Effector CD4-positive, alpha-beta T cell (primary cell): ENCODE data around the gene YIPF6.
"Not testable (repeated sequence)": the region's sequence is repeated elsewhere in the genome, so short reads cannot be mapped to it uniquely, and the experiment has no call there.

Experiments
- DNase-seq: peaks from one replicate; pipeline ENCODE4 v3.0.0-alpha.2; 2020

The YIPF6 gene

DNA sequence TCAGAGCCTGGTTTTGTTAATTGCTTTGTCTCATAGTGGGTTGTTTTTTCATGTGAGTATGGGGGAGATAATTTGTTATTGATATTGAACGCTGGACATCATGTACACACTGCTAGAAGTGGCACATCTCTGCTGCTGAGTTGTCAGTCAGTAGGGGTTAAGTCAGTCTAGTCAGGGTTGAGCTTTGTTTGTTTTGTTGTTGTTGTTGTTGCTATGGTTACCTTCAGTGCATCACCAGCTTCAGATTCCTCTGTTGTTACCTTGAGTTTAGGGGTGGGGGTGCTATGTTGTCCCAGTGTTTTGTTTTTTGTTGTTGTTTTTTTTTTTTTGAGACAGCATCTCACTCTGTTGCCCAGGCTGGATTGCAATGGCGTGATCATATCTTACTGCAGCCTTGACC is 9.9 kb downstream of the YIPF6 start:
- DNase-seq, result no peak

DNA sequence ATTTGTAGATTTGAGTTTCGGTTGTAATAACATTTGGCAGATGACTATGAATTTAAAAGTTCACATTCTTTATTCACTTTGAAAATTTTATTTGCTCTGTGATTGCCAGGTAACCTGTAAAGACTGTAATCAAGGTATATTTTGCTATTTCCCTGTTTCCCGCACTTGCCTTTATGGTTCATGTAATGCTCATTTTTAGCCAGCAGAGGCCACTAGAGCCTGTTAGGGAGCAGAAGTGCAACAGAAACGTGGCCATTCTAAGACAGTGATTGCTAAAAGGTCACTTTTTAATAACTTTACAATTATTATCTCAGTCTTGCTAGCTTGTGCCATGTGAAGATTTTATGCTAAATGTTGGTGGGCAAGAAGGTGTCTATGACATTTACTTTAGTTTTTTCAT is 12.4 kb downstream of the YIPF6 start:
- peak; percentile 29 for DNase-seq

DNA sequence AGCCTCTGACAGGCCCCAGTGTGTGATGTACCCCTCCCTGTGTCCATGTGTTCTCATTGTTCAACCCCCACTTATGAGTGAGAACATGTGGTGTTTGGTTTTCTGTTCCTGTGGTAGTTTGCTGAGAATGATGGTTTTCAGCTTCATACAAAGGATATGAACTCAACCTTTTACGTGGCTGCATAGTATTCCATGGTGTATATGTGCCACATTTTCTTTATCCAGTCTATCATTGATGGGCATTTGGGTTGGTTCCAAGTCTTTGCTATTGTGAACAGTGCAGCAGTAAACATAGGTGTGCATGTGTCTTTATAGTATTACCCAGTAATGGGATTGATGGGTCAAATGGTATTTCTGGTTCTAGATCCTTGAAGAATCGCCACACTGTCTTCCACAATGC is 25.8 kb downstream of the YIPF6 start:
- DNase-seq, result not testable (repeated sequence)

DNA sequence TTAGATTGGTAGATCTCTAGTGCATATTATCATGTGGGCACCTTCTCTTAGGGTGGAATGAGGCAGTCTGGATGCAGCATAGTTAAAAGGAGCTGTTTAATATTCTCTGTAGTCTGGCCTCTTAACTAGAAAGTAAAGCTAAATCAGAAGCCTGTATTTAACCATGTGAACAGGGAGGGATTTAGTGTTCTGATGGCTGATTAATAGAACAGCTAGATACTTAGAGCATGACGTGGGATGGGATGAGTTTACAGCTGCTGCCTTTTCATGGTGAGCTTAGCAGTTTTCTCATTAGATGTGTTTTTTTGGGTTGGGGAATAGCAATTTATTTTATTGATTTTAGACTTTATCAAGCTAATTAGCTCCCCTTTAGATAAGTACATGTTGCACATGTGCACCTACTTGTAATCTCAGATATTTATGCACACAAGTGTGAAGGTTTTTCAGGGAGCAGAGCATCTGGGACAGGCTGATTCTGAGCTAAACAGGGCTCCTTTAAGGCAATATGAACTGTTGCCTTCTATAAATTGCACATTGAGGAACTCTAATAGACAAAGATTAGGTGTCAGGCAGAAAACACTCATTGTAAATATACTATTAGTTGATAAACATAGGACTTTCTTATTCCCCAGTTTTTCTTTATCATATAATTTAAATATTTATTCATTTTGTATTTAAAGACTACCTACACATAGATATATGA is 34.1 kb downstream of the YIPF6 start:
- no peak for DNase-seq

DNA sequence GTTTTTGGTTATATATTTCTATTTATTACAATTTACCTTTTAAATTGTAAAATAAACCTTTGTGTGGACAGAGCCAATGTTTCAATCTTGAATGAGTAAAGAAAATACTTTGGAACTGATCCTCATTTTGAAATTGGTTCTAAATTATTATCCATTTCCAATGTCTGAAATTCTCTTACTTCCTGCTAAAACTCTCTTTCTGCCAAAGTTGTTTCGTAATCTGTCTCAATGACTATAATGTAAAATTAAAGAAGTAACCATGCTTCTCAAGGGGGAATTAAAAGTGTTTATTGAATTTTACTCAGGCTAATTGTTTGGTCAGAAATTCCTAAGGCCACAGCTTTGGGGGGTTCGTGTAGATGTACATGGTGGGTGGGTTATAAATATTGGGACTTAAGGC is 34.8 kb downstream of the YIPF6 start:
- DNase-seq, result no peak

DNA sequence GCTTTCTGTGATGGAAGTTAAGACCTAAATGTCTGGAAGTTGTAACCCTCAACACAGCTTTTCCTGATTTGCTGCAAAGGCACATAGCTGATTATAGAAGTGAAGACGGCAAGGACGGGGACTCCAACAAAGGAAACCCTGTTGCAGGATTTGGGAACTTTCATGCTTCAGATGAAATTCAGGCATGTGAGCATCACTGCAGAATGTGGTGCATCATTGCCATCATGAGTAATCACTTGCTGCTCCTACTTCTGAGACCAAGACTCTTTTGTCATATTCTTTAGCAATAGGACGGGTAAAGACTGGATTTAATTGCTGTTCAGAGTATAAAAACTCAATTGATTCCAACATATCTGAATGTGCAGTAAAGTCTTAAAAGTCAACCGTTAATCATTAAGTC is 35.8 kb downstream of the YIPF6 start:
- no peak for DNase-seq

DNA sequence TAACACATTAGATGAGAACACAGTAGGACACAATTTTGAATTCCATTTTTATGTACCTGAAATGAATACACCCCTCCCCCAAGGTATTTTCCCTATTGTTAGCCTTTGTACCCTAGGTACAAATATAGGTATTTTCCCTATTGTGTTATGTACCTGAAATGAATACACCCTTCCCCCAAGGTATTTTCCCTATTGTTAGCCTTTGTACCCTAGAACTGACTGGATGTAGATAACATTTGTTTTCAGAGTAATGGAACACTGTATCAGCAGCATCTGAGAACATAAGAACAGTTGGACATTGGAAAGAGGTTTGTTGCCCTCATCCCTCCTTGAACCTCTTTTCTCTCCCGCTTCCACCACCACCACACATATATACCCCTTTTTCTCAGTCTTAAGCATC is 37.6 kb downstream of the YIPF6 start:
- DNase-seq, result no peak

DNA sequence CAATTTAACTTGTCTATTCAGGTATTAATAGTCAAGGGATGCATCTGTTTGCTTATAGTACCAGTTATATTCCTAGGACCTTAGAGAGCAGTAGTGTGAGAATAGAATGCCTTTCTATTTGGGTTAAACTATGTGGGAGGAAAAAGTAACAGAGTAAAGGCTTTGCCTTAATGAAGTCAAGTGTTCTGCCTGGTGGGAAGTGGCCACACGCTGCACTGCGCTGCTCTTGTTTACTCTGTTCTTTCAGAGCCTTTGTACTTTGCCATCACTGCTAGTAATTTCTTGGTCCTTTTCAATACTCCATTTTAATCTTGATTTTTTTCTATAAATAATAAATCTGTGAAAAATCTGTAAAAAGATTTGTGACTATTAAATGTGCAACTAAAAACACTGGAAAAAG is 38.0 kb downstream of the YIPF6 start:
- no peak for DNase-seq

DNA sequence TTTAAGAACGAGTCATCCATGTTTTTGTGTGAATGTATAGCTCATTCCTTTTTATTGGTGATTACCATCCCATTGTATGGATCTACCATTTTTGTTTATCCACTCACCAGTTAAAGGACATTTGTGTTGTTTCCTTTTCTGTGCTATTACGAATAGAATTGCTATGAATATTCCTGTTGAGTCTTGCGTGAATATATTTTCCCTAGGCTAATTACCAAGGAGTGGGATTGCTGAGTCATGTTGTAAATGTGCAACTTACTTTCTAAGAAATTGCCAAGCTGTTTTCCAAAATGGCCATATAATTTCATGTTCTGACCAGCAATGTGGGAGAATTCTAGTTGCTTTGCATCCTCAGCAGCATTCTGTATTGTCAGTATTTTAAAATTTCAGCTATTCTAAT is 51.3 kb downstream of the YIPF6 start:
- DNase-seq, result no peak

DNA sequence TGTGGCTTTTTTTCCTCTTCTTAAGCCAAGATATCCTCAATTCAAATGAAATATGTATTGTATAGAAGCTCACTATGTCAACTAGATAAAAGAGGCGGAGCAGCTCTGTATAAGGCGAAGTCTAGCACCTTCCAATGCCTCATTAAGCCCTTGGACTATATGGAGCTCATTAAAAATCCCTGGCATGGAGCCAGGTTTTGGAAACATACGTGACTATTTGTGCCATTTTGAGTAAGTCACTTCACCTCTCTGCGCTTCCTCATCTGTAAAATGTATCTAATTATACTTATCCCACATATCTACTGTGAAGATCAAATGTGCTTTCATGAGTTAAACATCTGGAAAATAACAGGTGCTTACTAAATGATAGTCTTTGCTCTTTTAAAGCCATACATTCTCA is 57.2 kb downstream of the YIPF6 start:
- no peak for DNase-seq

DNA sequence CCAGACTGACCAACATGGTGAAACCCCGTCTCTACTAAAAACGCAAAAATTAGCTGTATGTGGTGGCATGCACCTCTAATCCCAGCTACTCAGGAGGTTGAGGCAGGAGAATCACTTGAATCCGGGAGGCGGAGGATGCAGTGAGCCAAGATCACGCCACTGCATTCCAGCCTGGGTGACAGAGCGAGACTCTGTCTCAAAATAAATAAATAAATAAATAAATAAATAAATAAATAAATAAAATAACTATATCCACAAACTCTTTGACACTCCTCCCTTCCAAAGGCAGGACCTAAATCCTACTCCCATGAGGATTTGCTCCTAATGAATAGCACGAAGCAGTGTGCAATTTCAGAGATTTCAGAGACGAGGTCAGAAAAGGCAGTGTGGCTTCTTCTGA is 58.3 kb downstream of the YIPF6 start:
- not testable (repeated sequence) for DNase-seq

DNA sequence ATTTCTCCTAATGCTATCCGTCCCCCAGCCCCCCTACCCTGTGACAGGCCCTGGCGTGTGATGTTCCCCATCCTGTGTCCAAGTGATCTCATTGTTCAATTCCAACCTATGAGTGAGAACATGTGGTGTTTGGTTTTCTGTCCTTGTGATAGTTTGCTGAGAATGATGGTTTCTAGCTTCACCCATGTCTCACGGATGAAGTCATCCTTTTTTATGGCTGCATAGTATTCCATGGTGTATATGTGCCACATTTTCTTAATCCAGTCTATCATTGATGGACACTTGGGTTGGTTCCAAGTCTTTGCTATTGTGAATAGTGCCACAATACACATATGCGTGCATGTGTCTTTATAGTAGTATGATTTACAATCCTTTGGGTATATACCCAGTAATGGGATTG is 61.1 kb downstream of the YIPF6 start:
- DNase-seq, result not testable (repeated sequence)

DNA sequence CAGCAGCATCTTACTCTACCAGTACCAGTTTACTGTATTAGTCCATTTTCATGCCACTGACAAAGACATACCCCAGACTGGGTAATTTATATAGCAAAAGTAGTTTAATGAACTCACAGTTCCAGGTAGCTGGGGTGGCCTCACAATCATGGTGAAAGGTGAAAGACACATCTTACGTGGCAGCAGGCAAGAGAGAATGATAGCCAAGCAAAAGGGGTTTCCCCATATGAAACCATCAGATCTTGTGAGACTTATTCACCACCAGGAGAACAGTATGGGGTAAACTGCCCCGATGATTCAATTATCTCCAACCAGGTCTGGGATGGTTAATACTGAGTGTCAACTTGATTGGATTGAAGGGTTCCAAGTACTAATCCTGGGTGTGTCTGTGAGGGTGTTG is 69.3 kb downstream of the YIPF6 start:
- DNase-seq, result no peak

DNA sequence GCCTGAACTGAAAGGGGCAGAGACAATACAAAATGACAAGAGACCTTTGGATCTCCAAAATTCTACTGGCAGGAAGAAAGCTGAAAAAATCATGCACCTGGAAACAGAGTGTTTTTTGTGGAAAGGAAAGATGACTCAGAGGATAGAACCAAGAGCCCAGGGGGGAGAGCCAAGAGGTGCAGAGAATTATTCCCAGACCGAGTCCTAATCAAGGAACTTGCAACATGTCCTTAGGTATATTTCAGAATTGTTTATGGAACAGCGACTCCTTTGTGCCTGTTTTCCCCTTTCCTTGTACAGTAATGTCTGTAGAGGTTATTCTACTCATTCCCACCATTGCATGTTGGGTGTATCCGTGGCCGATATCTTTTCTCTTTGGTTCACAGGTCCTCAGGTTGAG is 71.7 kb downstream of the YIPF6 start:
- no peak for DNase-seq

DNA sequence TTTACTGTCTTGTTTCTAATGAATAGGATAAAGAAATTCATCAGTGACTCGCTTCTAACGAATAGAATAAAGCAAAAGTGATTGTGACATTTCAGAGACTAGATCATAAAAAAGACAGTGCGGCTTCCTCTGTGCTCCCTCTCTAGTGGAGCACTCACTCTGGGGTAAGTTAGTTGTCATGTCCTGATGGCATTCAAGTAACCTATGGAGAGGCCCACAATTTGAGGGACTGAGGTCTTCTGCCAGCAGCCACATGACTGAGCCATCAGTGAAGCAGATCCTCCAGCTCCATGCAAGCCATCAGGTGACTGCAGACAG is 72.4 kb downstream of the YIPF6 start:
- DNase-seq, result no peak

DNA sequence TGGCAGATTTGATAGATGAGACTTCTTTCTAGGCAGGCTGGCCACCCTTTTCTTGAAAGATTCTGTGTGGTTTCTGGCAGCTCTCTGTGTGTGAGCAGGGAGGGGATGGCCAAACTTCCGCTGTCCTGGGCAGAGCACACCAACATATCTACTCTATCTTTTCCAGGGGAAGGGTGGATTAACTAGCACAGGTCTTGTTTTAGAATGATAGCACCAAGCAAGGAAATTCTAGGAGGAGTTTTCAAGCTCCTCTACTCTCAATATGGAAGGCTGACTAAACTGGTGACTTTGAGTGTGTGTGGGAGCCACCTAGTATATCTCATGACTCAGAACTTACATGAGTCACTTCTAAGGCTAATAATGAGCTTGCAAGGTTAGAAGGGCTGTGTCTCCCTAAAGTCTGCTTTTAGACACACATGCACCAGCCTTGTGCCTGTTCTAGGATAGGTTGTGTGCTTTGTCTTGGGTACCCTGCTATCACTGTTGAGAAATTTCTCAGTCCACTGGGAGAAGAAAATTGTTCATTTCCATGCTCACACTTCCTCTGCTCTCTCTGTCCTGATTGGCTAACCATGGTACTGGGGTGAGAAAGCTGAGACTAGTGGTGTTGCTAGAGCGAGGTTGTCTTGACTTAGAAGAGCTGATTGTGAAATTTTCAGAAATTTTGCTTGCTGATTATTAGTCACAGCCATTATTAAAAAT is 72.9 kb downstream of the YIPF6 start:
- no peak for DNase-seq

DNA sequence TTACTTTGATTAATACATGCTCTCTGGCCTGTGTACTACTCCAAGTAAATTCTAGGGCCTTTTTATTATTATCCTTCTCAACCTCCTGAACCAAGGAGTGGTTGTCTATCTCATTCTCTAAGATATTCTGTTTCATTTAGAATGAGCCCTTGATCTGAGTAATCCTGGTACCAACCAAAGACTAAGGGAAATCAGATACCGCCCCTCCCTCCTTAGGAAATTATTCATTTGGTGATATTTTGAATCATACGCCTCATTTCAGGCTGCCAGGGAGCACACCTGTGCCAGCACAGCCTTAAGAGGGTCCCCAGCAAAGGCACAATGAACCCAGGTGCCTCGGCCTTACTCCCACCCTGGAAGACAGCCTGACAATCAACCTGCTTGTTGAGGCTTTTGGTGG is 75.4 kb downstream of the YIPF6 start:
- DNase-seq, result no peak

DNA sequence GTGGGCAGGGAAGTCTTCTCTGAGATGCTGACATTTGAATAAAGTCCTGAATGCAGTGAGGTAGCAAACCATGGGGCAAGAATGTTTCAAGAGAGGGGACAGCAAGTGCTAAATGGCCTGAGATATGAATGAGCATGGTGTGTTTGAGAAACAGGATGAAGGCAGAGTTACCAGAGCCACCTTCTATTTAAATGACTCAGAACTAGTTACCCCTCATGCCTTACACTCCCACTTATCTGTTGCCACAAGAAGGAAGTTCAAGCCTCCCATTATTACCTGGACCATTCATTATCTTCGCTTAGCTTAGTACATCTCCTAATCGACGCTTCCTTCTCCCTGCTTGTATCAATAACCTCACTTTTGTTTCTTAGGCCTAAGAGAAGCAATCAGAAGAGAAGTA is 81.0 kb downstream of the YIPF6 start:
- no peak for DNase-seq

DNA sequence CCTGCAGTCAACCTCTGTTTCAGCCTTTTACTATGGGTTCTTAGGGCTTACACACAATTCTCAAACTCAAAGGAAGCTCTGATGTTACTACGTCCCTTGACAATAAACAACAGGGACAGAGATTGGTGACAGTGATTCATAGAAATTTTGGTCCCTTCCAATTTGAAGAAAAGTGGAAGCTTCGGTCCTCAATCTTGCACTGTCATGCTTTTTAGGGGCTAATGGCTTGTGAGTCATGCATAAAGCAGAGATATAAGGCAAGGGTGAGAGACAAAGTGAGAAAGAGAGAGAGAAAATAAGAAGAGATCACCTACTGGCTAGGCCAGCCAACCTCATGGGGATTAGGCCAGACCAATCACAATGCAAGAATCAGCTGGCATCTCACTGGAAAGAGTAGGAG is 85.4 kb downstream of the YIPF6 start:
- DNase-seq, result no peak
